H9 (cell line): ENCODE data around the gene CLASP2. TPM values are rescaled to one million over a fixed set of nuclear protein-coding genes. Genes with fewer than 3 reads are reported as not detected.
"Not testable (repeated sequence)": the region's sequence is repeated elsewhere in the genome, so short reads cannot be mapped to it uniquely, and the experiment has no call there.

ENCODE experiments used
- DNase-seq: peaks from one replicate; pipeline ENCODE4 v3.0.0-alpha.2; 2017
- H2AFZ ChIP-seq: one replicate; pipeline ENCODE4 v1.6.1; 2013; ENCODE audit warnings: mild to moderate bottlenecking, low read length, control low read depth, moderate library complexity
- H2AK5ac ChIP-seq: 2 replicates; pipeline ENCODE4 v1.6.1; 2013; ENCODE audit warnings: low read length, control low read depth, mixed read lengths; ENCODE audit not compliant: insufficient read length
- H2BK120ac ChIP-seq: one replicate; pipeline ENCODE4 v1.6.1; 2013; ENCODE audit warnings: low read depth, mild to moderate bottlenecking, low read length, control low read depth, inconsistent platforms; ENCODE audit not compliant: poor library complexity, severe bottlenecking
- H2BK12ac ChIP-seq: 2 replicates; pipeline ENCODE4 v1.6.1; 2013; ENCODE audit warnings: low read length, control low read depth, mixed read lengths, low read depth; ENCODE audit not compliant: insufficient read length
- H2BK15ac ChIP-seq: 2 replicates; pipeline ENCODE4 v1.6.1; 2013; ENCODE audit warnings: low read depth, low read length, control low read depth
- H2BK20ac ChIP-seq: one replicate; pipeline ENCODE4 v1.6.1; 2013; ENCODE audit warnings: low read depth, mild to moderate bottlenecking, low read length, control low read depth, inconsistent platforms; ENCODE audit not compliant: poor library complexity, severe bottlenecking
- H2BK5ac ChIP-seq: 2 replicates; pipeline ENCODE4 v1.6.1; 2013; ENCODE audit warnings: low read length, control low read depth, mixed read lengths; ENCODE audit not compliant: insufficient read length
- H3K14ac ChIP-seq: 2 replicates; pipeline ENCODE4 v1.6.1; 2013; ENCODE audit warnings: low read length, control low read depth; ENCODE audit not compliant: insufficient read depth
- H3K18ac ChIP-seq: 2 replicates; pipeline ENCODE4 v1.6.1; 2013; ENCODE audit warnings: low read depth, mild to moderate bottlenecking, mixed read lengths, low read length, control low read depth; ENCODE audit not compliant: insufficient read length
- H3K23ac ChIP-seq: 2 replicates; pipeline ENCODE4 v1.6.1; 2013; ENCODE audit warnings: low read length, control low read depth, mixed read lengths, low read depth; ENCODE audit not compliant: insufficient read length
- H3K23me2 ChIP-seq: 2 replicates; pipeline ENCODE4 v1.6.1; 2013; ENCODE audit warnings: low read depth, mild to moderate bottlenecking, mixed read lengths, low read length, control low read depth; ENCODE audit not compliant: insufficient read length, poor library complexity, severe bottlenecking
- H3K27ac ChIP-seq: 2 replicates; pipeline ENCODE4 v1.5.1; 2013; ENCODE audit warnings: low read length, control low read depth, mixed read lengths, low read depth; ENCODE audit not compliant: insufficient read length
- H3K27me3 ChIP-seq: 2 replicates; pipeline ENCODE4 v1.6.1; 2013; ENCODE audit warnings: low read length, control low read depth, inconsistent platforms; ENCODE audit not compliant: insufficient read depth
- H3K4ac ChIP-seq: 2 replicates; pipeline ENCODE4 v1.6.1; 2013; ENCODE audit warnings: low read depth, mild to moderate bottlenecking, control low read depth, inconsistent platforms, low read length, moderate library complexity
- H3K4me1 ChIP-seq: 2 replicates; pipeline ENCODE4 v1.6.1; 2013; ENCODE audit warnings: low read length, control low read depth, inconsistent platforms; ENCODE audit not compliant: insufficient read depth
- H3K4me2 ChIP-seq: 2 replicates; pipeline ENCODE4 v1.6.1; 2013; ENCODE audit warnings: low read length, control low read depth, mixed read lengths; ENCODE audit not compliant: insufficient read length, insufficient read depth
- H3K56ac ChIP-seq: 2 replicates; pipeline ENCODE4 v1.6.1; 2013; ENCODE audit warnings: low read depth, mild to moderate bottlenecking, mixed read lengths, low read length, control low read depth; ENCODE audit not compliant: insufficient read length
- H3K79me1 ChIP-seq: 2 replicates; pipeline ENCODE4 v1.6.1; 2013; ENCODE audit warnings: low read depth, mild to moderate bottlenecking, moderate library complexity, low read length, control low read depth, inconsistent platforms; ENCODE audit not compliant: insufficient read depth, poor library complexity, severe bottlenecking
- H3K79me2 ChIP-seq: 2 replicates; pipeline ENCODE4 v1.6.1; 2013; ENCODE audit warnings: low read length, control low read depth, inconsistent platforms; ENCODE audit not compliant: insufficient read depth
- H3K9ac ChIP-seq: 2 replicates; pipeline ENCODE4 v1.6.1; 2013; ENCODE audit warnings: low read length, control low read depth, mixed read lengths; ENCODE audit not compliant: insufficient read length; ENCODE audit errors: extremely low read depth
- H3K9me3 ChIP-seq: one replicate; pipeline ENCODE4 v1.6.1; 2013; ENCODE audit warnings: low read depth, low read length, inconsistent platforms; ENCODE audit not compliant: control insufficient read depth
- H3T11ph ChIP-seq: one replicate; pipeline ENCODE4 v1.6.1; 2013; ENCODE audit warnings: mild to moderate bottlenecking, low read length, control low read depth, inconsistent platforms
- H4K20me1 ChIP-seq: one replicate; pipeline ENCODE4 v1.6.1; 2013; ENCODE audit not compliant: control insufficient read depth, insufficient read length, insufficient read depth
- H4K5ac ChIP-seq: 2 replicates; pipeline ENCODE4 v1.6.1; 2013; ENCODE audit warnings: low read depth, mild to moderate bottlenecking, mixed read lengths, low read length, control low read depth; ENCODE audit not compliant: insufficient read length
- H4K8ac ChIP-seq: replicated peaks from 2 replicates; pipeline ENCODE4 v1.6.1; 2013; ENCODE audit warnings: low read length, control low read depth, mixed read lengths, low read depth; ENCODE audit not compliant: insufficient read length
- H4K91ac ChIP-seq: 2 replicates; pipeline ENCODE4 v1.6.1; 2013; ENCODE audit warnings: low read depth, mild to moderate bottlenecking, moderate library complexity, mixed read lengths, low read length, control low read depth; ENCODE audit not compliant: insufficient read length
- H3K27ac Mint-ChIP-seq, 3 experiments: 2 replicates in 2 of 3; 3 replicates in 1 of 3; pipeline ENCODE4 v1.8.0; 2020 to 2021; ENCODE audit warnings: mixed read lengths in 3 of 3, mild to moderate bottlenecking in 1 of 3, moderate library complexity in 1 of 3
- H3K27me3 Mint-ChIP-seq: 2 replicates; pipeline ENCODE4 v1.8.0; 2021; ENCODE audit warnings: low read depth, mild to moderate bottlenecking, moderate library complexity, mixed read lengths
- H3K36me3 Mint-ChIP-seq, 3 experiments: 2 replicates in 2 of 3; 3 replicates in 1 of 3; pipeline ENCODE4 v1.8.0; 2020 to 2021; ENCODE audit warnings: low read depth in 3 of 3, mixed read lengths in 3 of 3; ENCODE audit not compliant: insufficient read depth in 1 of 3
- H3K4me1 Mint-ChIP-seq, 2 experiments: 2 replicates each; pipeline ENCODE4 v1.8.0; 2020; ENCODE audit warnings: mixed read lengths in 2 of 2
- H3K4me3 Mint-ChIP-seq, 2 experiments: 2 replicates in 1 of 2; 3 replicates in 1 of 2; pipeline ENCODE4 v1.8.0; 2020 to 2021; ENCODE audit warnings: mild to moderate bottlenecking in 2 of 2, mixed read lengths in 2 of 2, moderate library complexity in 1 of 2
- H3K9me3 Mint-ChIP-seq, 2 experiments: 2 replicates in 1 of 2; 3 replicates in 1 of 2; pipeline ENCODE4 v1.8.0; 2020; ENCODE audit warnings: mild to moderate bottlenecking in 2 of 2, mixed read lengths in 2 of 2, moderate library complexity in 1 of 2
- CTCF ChIP-seq: fragments of 200-600 bp; sonication (generic); conservative IDR thresholded peaks from 3 replicates; pipeline ENCODE4 v1.8.0; 2021; ENCODE audit warnings: antibody characterized with exemption, mild to moderate bottlenecking
- WGBS: extraction: QIAGEN DNeasy Blood & Tissue Kit; methylation state at CpG from one replicate; pipeline ENCODE4 v1.1.7; 2013; ENCODE audit warnings: missing lambda C conversion rate, low lambda C conversion rate, mixed read lengths; ENCODE audit not compliant: insufficient read length; ENCODE audit errors: extremely low coverage; 5-methylcytosine and 5-hydroxymethylcytosine counted together
- total RNA-seq: library from RNA; stranded (reverse); gene quantifications from 2 replicates; pipeline ENCODE4 v1.2.1, GENCODE V29; 2021

The CLASP2 gene
- total RNA-seq, 1 experiment from 2014 or later: 60.5 TPM

GRCh38 chr3:33447958-33448357, 270.1 kb downstream of the CLASP2 start:
- peak overlapping the region; percentile 14 to 41 (median 18); a peak in 3 of 7 replicates for H3K27ac Mint-ChIP-seq
- no peak overlapping the region for H2BK120ac ChIP-seq
- H3T11ph ChIP-seq: no peak overlapping the region
- H4K20me1 ChIP-seq: no peaks in the 10 kb centered on the region
- H3K36me3 Mint-ChIP-seq: peaks cover 25 to 34% (median 28%) of the 10 kb centered on the region in 3 experiments; a peak in 6 of 7 replicates
- H3K79me2 ChIP-seq: no peaks in the 10 kb centered on the region
- no peak overlapping the region for H3K4ac ChIP-seq
- H3K27ac ChIP-seq: no peak overlapping the region
- no peaks in the 10 kb centered on the region for H3K4me1 ChIP-seq
- WGBS: no CpG with 5 or more reads among the region's 15 CpGs
- H2BK15ac ChIP-seq: no peak overlapping the region
- peaks cover 2% of the 10 kb centered on the region; the same call in 1 of the 2 replicates for H3K27me3 Mint-ChIP-seq
- peaks cover 8% of the 10 kb centered on the region for H3K23me2 ChIP-seq
- peak overlapping the region; percentile 97 for H3K4me2 ChIP-seq
- H4K8ac ChIP-seq: no peak overlapping the region
- H2AFZ ChIP-seq: peak overlapping the region; percentile 22
- no peak overlapping the region for H2BK5ac ChIP-seq
- peak overlapping the region; percentile 73 to 98 for H3K4me3 Mint-ChIP-seq
- DNase-seq: no peak
- H2BK12ac ChIP-seq: no peak overlapping the region
- H3K4me1 Mint-ChIP-seq: peaks cover 17 to 25% of the 10 kb centered on the region in 2 experiments
- TF ChIP-seq CTCF: no peak
- no peak overlapping the region for H3K23ac ChIP-seq
- no peak overlapping the region for H4K5ac ChIP-seq
- no peak overlapping the region for H4K91ac ChIP-seq
- no peaks in the 10 kb centered on the region for H3K27me3 ChIP-seq
- H3K9me3 Mint-ChIP-seq: no peaks in the 10 kb centered on the region; a peak in 1 of 5 replicates
- H2AK5ac ChIP-seq: no peak overlapping the region
- H3K18ac ChIP-seq: no peak overlapping the region
- peak overlapping the region; percentile 19 for H3K9ac ChIP-seq
- no peak overlapping the region for H3K14ac ChIP-seq
- no peak overlapping the region for H2BK20ac ChIP-seq
- H3K9me3 ChIP-seq: no peaks in the 10 kb centered on the region
- no peaks in the 10 kb centered on the region for H3K79me1 ChIP-seq
- H3K56ac ChIP-seq: no peak overlapping the region

GRCh38 chr3:33447256-33447625, 270.8 kb downstream of the CLASP2 start:
- H3K4me2 ChIP-seq: peak overlapping the region; percentile 97
- H3K4ac ChIP-seq, H3K14ac ChIP-seq, H2BK12ac ChIP-seq, H3K79me1 ChIP-seq, H3K9ac ChIP-seq, H3K4me1 ChIP-seq, H3T11ph ChIP-seq, DNase-seq, H3K18ac ChIP-seq, H4K8ac ChIP-seq, H2AK5ac ChIP-seq, H3K9me3 Mint-ChIP-seq, H4K5ac ChIP-seq, H2BK120ac ChIP-seq, H3K56ac ChIP-seq, H2BK20ac ChIP-seq, H4K91ac ChIP-seq, H3K27me3 ChIP-seq, H2BK15ac ChIP-seq, H3K9me3 ChIP-seq, H4K20me1 ChIP-seq, H3K79me2 ChIP-seq, H3K27me3 Mint-ChIP-seq, H2AFZ ChIP-seq, H3K27ac ChIP-seq, H3K23me2 ChIP-seq, H3K23ac ChIP-seq, H2BK5ac ChIP-seq: not testable (repeated sequence)
- no CpG with 5 or more reads among the region's 7 CpGs for WGBS
- Mint-ChIP-seq H3K36me3 (peaks cover 18 to 27% (median 21%) of the 10 kb centered on the region in 3 experiments; a peak in 6 of 7 replicates), H3K4me3 (peak overlapping the region; percentile 73 to 98), H3K4me1 (peaks cover 17 to 25% of the 10 kb centered on the region in 2 experiments), H3K27ac (peak overlapping the region in 1 of 3 experiments; percentile 21; a peak in 1 of 7 replicates)
